ENCODE measurements around the gene POU1F1.

POU1F1 gene

GRCh38 chr3:87236093-87236492, 40.3 kb downstream of the POU1F1 start:
- in situ Hi-C loops (cut with HindIII; ENCODE audit: low sequenced_read_pairs), result no loop called here
- no peak overlapping the region for H3K4me3 ChIP-seq (ENCODE audit: low read depth, low read length)
- no peak for DNase-seq (ENCODE audit: low read depth, low spot score)
- no peak for TF ChIP-seq CTCF (IDR thresholded peaks at IDR 0.05; ENCODE audit: low read depth, low read length)

- in situ Hi-C loops (cut with HindIII; ENCODE audit: low sequenced_read_pairs), result no loop called here
- H3K4me3 ChIP-seq (ENCODE audit: low read depth, low read length), result no peak overlapping the region
- no peak for DNase-seq (ENCODE audit: low read depth, low spot score)
- TF ChIP-seq CTCF (IDR thresholded peaks at IDR 0.05; ENCODE audit: low read depth, low read length), result no peak
Measured at GRCh38 chr3:87233805-87234204, 42.6 kb downstream of the POU1F1 start.

- in situ Hi-C loops (cut with HindIII; ENCODE audit: low sequenced_read_pairs), result no loop called here
- no peak for DNase-seq (ENCODE audit: low read depth, low spot score)
- no peak for TF ChIP-seq CTCF (IDR thresholded peaks at IDR 0.05; ENCODE audit: low read depth, low read length)
- H3K4me3 ChIP-seq (ENCODE audit: low read depth, low read length), result no peak overlapping the region
Measured at GRCh38 chr3:87229113-87229512, 47.3 kb downstream of the POU1F1 start.

GRCh38 chr3:87228316-87228715, 48.1 kb downstream of the POU1F1 start:
- H3K4me3 ChIP-seq (ENCODE audit: low read depth, low read length), result peak overlapping the region; percentile 96
- no peak for TF ChIP-seq CTCF (IDR thresholded peaks at IDR 0.05; ENCODE audit: low read depth, low read length)
- in situ Hi-C loops (cut with HindIII; ENCODE audit: low sequenced_read_pairs), result no loop called here
- DNase-seq (ENCODE audit: low read depth, low spot score), result peak; percentile 1

GRCh38 chr3:87227835-87228144, 48.6 kb downstream of the POU1F1 start:
- TF ChIP-seq CTCF (IDR thresholded peaks at IDR 0.05; ENCODE audit: low read depth, low read length), result no peak
- no peak for DNase-seq (ENCODE audit: low read depth, low spot score)
- peak overlapping the region; percentile 96 for H3K4me3 ChIP-seq (ENCODE audit: low read depth, low read length)
- in situ Hi-C loops (cut with HindIII; ENCODE audit: low sequenced_read_pairs), result no loop called here

- DNase-seq (ENCODE audit: low read depth, low spot score), result peak; percentile 95
- no peak for TF ChIP-seq CTCF (IDR thresholded peaks at IDR 0.05; ENCODE audit: low read depth, low read length)
- in situ Hi-C loops (cut with HindIII; ENCODE audit: low sequenced_read_pairs), result no loop called here
- H3K4me3 ChIP-seq (ENCODE audit: low read depth, low read length), result peak within 1 kb of the TSS; percentile 96
Measured at GRCh38 chr3:87227104-87227834, 49.1 kb downstream of the POU1F1 start, which contains the start of gene CHMP2B. Gene CHMP2B (plus strand): TSS chr3:87227309. CDS start chr3:87227523, 214 bp downstream.
